ENCODE results near the gene INSL3. TPM values are rescaled to one million over a fixed set of nuclear protein-coding genes. Genes with fewer than 3 reads are reported as not detected.
"Not testable (repeated sequence)": the region's sequence is repeated elsewhere in the genome, so short reads cannot be mapped to it uniquely, and the experiment has no call there.

Gene INSL3
- total RNA-seq, 1 donor from 2014 or later: not detected

DNA sequence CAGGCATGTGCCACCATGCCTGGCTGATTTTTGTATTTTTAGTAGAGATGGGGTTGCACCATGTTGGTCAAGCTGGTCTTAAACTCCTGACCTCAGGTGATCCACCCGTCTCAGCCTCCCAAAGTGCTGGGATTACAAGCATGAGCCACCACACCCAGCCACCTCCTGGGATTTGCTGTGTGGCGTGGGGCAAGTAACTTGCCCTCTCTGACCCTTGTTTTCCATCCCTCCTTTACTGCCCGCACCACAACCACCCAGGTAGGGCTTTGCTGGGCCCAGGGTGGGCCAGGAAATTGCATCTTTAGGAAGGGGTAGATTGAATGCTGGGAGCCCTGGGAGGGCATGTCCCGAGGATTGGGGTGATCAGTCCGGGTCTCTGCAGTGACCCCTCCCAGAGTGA is 37.6 kb downstream of the INSL3 start:
- not testable (repeated sequence) for ATAC-seq

DNA sequence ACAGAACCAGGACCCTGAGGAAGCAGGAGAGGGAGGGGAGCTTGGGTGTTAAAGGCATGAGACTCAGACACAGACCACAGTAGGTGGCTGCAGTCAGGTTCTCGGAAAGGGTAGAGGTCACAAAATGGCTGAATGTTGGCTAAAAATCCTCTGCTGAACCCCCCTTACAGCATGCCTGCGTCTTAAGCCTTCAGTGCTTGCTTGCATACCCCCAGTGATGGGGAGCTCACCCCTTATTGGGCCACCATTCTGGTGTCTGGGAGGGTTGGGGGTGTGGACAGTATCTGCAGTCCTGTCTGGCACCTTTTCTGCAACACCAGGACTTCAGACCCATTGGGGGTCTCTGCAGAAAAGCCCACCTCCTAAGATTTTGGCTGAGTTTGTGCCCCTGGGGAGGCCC is 40.5 kb downstream of the INSL3 start:
- ATAC-seq: no peak

DNA sequence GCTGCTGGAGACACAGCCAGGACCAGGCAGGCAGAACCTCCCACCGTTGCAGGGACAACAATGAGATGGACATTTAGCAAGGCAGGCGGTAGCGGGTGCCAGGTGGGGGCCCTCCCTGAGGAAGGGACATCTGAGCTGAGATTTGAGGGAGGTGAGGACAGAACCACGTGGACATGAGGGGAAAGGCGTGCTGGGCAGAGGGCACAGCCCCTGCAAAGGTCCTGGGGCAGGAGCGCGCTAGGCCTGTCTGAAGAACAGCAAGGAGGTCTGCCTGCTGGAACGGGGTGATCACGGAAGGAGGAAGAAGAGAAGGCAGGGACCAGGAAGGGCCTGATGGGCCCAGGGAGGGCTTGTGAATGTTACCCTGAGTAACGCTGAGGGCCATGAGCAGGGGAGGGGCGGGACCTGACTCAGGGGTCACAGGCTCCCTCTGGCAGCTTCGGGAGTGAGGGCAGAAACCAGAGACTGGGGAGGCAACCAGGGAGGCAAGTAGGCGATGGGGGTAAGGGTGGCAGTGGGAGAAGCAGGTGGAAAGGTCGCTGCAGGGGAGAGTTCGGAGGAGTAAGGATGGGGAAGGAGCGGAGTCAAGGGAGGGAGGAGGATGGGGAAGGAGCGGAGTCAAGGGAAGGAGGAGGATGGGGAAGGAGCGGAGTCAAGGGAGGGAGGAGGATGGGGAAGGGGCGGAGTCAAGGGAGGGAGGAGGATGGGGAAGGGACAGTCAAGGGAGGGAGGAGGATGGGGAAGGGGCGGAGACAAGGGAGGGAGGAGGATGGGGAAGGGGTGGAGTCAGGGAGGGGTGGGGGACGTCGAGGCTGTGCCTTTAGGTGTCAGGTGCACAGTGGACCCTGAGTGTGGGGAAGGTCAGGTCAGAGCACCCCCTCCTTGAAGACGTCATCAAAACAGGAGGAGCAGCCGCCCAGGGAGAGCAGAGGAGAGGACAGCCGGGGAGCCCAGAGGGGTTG is 42.1 kb downstream of the INSL3 start:
- ATAC-seq: no peak

DNA sequence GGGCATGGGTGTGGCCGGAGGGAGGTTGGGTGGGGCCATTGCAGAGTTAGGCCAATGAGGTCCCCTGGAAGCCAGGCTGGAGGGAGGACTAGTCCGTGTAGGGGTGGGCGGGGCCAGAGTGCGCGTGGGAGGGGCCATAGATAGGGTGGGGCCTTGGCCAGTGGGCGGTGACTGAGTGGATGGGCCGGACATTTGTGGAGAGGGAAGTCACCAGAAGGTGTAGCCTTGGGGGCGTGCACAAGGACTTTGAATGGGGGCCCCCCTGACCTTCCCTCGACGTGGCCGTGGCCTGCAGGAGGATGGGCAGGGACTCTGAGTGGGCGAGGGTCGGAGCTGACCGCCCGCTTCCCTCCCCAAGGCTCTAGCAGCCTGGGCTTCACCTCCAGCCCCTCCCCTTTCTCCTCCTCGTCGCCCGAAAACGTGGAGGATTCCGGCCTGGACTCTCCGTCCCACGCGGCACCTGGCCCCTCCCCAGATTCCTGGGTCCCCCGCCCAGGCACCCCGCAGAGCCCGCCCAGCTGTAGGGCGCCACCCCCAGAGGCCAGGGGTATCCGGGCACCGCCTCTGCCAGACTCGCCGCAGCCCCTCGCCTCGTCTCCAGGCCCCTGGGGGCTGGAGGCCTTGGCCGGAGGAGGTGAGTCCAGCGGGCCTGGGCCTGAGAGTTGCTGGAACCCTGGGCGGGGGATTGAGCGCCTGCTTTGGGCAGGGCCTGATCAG is 42.9 kb downstream of the INSL3 start:
- peak; percentile 56 for ATAC-seq

DNA sequence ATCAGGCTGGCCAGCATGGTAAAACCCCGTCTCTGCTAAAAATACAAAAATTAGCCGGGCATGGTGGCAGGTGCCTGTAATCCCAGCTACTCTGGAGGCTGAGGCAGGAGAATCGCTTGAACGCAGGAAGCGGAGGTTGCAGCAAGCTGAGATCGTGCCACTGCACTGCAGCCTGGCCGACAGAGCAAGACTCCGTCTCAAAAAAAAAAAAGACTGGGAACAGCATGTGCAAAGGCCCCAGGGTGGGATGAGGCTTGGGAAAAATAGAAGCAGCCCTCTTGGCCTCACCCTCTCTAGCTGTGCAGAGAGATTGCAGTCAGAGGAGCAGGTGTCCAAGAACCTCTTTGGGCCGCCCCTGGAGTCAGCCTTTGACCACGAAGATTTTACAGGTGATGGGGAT is 43.5 kb downstream of the INSL3 start:
- not testable (repeated sequence) for ATAC-seq

DNA sequence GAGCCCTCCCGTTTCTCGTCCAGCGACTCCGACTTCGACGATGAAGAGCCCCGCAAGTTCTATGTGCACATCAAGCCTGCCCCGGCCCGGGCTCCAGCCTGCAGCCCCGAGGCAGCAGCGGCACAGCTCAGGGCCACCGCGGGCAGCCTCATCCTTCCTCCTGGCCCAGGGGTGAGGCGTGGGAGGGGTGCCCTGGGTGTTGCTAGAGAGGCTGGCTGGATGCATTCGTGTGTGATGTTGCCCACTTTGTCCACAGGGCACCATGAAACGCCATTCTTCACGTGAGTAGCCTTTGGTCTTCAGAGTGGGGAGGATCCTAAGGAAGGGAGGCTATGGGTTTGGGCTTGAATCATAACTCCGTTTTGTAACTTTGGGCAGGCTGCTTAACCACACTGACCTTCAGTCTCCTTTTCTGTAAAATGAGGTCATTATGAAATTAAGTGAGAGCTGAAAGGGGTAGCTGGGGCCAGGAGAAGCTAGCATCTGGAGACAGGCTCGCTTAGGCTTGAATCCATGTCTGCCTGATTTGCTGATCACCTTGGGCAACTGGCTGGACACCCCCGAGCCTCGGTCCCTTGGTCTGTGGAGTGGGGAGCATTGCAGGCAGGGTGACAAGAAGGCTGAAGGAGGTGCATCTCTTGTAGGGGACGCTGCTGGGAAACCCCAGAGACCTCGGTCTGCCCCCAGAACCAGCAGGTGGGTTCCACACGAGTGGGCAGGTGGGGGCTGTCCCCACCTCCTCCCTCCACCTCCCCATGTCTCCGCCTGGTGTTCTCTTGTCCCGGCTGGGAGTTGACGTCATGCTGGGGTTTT is 45.1 kb downstream of the INSL3 start:
- ATAC-seq: peak; percentile 27

DNA sequence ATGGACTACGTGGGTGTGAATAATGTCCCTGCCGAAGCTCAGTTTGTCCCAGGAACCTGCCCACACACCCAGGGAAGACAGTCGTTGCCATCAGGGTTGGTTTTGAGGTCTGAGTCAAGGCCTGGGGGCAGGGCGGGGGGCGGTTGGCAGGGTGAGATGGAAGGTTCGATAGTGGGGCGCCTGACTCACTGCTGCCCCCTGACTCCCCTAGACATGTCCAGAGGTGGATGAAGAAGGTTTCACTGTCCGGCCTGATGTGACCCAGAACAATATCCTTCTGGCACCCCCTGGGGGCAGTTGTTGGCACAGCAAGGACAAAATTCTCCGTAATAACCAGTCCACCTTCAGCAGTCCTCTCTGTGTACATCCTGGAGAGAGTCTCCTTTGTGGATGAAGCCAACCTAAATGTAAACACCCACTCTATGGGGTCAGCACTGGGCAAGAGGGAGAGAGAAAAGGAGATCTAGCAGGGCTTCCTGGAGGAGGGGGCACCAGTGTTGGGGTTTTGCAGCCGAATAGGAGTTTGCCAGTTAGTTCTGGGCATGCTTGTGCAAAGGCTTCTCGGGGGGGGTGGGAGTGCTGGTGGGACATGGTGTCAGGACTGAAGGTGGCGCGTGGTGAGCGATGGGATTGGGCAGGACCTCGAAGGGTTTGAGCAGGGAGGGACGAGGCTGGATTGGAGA is 45.9 kb downstream of the INSL3 start:
- no peak for ATAC-seq

DNA sequence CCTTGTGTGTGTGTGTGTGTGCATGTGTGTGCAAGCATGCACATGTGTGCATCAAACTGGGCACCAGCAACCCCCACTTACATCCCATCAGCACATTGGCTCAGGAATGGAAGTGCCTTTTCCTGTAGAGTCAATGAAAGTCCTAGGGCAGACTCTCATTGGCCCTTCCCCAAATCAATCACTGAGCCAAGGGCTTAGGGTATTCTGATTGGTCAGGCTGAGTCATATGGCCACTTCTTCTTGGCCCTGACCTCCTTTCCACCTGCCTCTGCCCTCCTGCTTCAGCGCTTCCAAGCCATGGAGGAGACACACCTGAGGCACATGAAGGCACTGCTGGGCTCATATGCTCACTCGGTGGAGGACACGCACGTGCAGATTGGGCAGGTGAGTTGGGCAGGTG is 49.1 kb downstream of the INSL3 start:
- no peak for ATAC-seq

DNA sequence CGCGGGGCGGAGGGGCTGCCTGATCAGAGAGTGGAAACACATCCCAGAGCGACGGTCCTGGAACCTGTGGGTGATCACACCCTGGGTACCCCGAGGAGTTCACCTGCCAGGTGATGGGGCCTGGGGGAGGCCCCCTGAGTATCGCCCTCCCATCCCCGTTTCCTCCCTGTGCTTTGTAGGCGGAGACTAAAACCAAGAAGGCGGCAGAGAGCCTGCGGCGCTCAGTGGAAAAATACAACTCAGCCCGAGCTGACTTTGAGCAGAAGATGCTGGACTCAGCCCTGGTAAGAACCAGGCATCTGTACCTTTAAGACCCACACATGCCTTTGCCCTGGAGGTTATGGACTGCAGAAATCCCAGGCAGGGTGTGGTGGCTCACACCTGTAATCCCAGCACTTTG is 50.7 kb downstream of the INSL3 start:
- no peak for ATAC-seq

DNA sequence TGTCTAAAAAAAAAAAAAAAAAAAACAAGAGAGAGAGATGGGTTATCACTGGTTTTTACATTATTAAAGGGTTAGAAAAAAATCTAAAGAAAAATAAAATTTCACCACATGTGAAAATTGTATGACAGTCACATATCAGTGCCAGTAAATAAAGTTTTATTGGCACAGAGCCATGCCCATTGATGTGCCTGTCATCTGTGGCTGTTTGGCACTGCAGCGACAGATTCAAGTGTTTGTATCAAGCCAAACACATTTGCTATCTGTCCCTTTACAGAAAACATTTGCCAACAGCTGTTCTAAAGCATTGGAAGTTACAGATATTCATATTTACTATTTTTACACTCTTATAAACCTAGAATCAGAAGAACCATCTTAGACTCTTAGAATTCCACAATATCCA is 53.8 kb downstream of the INSL3 start:
- no peak for ATAC-seq

DNA sequence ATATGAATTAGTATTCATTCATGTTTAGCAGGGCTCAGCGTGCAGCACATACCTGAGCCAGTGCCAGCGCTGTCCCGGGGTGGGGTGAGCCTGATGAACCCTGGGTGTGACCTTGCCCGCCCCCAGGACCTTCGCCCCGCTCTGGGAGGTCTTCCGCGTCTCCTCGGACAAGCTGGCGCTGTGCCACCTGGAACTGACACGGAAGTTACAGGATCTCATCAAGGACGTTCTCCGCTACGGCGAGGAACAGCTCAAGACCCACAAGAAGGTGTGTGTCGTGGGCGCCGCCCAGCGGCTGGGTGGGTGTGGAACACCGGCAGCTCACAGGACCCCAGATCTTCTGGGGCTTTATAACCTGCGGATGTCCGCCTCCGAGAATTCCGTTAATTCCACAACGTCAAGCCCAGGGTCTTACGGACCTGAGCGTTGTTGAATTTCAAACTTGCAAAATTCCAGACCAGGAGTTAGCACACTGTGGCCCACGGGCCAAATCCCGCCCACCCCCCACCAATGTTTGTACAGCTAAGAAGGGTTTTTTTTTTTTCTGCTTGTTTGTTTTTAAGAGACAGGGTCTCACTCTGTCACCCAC is 54.7 kb downstream of the INSL3 start:
- peak; percentile 78 for ATAC-seq

Other genes with a start within 250 kb of the INSL3 start
- gene UNC13A, start 133.2 kb downstream of the INSL3 start, total RNA-seq: 0.04 TPM
- 16.9 TPM for gene MAP1S, start 102.0 kb downstream of the INSL3 start, total RNA-seq
- 0.76 TPM for gene FCHO1, start 70.0 kb downstream of the INSL3 start, total RNA-seq
- gene B3GNT3, start 26.4 kb downstream of the INSL3 start, total RNA-seq: 19.4 TPM
- 2.0 TPM for gene JAK3, start 26.5 kb upstream of the INSL3 start, total RNA-seq
- gene RPL18A, start 38.4 kb upstream of the INSL3 start, total RNA-seq: 2,571 TPM
- not detected for gene SLC5A5, start 50.4 kb upstream of the INSL3 start, total RNA-seq
- 52.5 TPM for gene CCDC124, start 111.5 kb upstream of the INSL3 start, total RNA-seq
- gene KCNN1, start 145.6 kb upstream of the INSL3 start, total RNA-seq: not detected
- 6.3 TPM for gene ARRDC2, start 186.7 kb upstream of the INSL3 start, total RNA-seq